Measurements from ENCODE around the gene ACYP2.
"Not testable (repeated sequence)": the region's sequence is repeated elsewhere in the genome, so short reads cannot be mapped to it uniquely, and the experiment has no call there.

Gene ACYP2

DNA sequence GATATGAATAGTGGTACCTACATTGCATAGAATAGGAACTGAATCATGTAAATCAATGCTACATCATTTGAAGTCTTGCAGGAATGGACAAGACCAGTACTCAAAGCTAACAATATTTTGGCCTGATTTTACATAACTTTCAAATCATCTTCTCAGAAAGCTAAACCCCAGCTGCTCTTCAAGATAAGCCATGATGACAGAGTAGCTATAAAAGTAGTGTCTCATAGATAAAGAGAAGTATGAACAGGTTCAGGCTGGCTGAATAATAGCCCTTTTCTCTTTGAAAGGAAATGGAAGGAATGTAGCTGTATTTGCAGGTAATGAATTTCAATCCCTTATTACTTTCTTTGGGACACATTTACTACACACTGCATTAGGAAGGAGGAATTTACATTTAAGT, 112.4 kb downstream of the ACYP2 start:
- no peak for DNase-seq (ENCODE audit: low read depth)

DNA sequence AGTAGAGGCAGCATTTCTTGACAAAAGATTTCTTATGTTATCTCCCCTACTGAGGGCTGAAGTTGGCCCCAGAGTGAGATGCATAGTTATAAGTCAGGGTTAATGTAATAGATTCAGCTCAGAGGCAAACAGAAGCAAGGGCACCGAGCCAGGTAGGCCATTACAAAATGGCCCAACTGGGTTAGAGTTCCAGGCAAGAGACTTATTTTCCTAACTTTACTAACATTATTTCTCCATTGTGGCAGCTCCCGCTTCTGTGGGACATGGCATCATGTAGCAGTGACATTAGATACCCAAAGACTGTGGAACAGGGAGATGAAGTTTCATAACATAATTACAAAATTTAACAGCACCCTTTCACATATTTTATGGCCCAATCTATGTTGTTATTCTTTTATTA, 113.5 kb downstream of the ACYP2 start:
- DNase-seq (ENCODE audit: low read depth): no peak

DNA sequence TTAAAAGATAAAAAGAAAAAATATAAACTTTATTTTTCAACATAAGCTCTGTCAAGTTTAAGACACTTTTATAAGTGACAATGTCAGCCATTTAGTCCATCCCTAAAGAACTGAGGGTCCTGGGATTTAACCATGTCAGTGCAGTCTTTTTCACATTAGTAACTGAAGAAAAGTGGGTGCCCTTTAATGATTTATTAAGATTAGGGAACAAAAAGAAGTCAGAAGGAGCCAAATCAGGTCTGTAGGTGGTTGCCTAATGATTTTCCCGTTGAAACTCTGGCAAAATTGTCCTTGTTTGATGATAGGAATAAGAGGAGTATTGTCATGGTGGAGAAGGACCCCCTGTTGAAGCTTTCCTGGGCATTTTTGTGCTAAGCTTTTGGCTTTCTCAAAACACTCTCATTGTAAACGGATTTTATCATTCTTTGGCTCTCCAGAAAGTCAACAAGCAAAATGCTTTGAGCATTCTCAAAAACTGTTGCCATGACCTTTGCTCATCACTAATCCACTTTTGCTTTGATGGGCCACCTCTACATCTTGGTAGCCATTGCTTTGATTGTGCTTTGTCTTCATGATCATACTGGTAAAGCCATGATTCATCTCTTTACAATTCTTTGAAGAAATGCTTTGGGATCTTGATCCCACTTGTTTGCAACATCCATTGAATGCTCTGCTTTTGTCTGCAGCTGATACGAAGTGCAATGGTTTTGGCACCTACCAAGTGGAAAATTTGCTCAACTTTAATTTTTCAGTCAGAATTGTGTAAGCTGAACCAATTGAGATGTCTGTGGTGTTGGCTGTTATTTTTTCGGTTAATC, 118.6 kb downstream of the ACYP2 start:
- no peak for DNase-seq (ENCODE audit: low read depth)

DNA sequence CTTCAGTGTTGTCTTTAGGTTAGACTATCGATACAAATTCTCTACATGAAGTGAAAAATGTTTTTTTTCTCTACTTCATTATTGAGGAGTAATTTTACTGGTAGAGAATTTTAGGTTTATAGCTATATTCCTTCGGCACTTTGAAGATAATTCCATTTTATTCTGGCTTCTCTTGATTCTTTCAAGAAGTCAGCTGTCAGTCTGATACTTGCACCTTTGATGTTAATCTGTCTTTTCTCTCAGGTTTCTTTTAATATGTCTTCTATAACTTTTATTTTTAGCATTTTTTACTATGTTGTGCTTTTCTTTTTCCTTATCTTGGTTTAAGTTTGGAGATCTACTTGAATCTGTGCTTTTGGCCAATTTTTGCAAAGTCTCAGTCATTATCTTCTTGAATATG, 122.0 kb downstream of the ACYP2 start:
- DNase-seq (ENCODE audit: low read depth): no peak

DNA sequence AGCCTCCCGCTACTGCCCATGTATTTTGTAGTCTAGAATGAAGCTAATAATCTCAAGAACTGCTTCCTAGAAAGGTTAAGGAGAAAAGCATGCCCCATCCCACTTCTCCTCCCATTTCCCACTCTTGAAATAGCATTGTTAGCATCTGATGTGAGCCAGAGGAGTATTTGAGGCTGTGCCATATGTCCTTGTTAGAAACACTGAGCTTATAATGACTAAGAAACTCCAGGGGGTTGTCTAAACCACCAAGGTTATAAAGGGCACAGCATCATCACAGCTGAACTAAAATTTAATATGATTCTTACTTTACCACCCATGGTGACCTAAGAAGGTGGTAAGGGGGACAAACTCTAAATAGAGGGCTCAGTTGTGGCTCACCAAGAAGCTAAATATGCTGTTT, 124.0 kb downstream of the ACYP2 start:
- no peak for DNase-seq (ENCODE audit: low read depth)

DNA sequence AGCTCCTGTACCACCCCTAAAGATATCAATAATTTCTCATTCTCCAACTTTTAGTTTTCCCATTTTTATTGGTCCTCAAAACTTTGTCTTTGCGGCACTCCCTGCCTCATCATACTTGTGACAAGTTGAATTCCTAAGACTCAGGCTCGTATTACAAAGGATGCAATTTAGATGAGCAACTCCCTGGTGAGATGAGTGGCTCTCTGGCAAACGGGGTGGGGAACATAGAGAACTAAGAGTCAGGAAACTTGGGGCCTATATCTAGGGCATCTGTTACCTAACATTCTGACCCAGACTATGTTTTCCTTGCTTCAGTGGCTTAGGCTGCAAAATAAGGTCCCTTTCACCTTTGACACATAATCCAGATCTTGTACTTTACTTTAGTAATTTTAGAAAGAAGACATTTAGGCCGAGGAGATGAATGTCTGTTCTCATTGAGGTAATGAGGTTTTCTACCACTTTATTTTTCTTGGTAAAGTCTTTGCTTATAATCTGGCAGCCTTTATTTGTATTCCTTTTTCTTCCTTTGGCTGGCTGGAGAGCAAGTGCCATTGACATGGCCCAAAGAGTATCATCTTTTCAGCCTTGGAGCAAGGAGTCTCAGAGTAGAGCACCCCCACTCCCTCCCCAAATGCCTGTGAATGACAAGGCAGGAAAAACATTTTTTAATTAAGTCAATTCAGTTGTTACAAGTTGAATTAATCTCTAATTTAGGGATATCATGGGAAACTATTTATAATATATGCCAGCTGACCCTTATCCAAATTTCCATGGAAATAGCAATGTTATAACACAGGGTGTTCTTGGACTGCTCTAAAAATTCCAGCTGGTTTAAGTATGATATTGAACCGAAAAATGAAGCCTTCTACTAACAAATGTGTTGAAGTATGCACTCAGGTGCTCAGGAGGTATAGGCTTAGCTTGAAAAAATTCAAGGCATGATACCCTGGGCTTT, 125.4 kb downstream of the ACYP2 start:
- no peak for DNase-seq (ENCODE audit: low read depth)

DNA sequence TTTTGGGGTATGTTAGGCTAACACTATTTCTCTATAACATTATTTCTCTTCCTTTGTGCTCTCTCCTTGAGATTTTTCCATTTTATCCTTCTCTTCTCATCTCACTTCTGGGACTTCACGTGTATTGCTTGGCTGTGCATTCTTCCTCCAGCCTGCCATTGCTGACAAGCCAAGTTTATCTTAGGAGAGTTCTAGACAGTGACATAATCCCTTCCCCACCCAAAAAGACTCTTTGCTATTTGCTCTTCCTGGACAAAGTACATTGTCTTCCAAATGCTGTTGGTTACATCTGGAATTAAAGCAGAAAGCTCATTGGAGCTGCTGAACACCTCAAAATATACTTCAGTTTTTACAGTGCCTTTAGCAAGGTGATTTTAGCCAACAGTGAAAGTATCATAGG, 131.7 kb downstream of the ACYP2 start:
- no peak for DNase-seq (ENCODE audit: low read depth)

DNA sequence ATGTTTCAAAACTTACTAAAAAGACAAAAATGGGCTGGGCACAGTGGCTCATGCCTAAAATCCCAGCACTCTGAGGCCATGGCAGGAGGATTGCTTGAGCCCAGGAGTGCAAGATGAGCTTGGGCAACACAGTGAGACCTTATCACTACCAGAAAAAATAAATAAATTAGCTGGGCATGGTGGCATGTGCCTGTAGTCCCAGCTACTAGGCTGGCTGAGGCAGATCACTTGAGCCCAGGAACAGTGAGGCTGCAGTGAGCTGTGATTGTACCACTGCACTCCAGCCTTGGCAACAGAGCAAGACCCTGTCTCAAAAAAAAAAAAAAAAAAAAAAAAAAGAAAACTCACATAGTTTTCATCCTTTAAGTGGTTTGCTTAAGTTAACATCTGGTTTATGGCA, 134.2 kb downstream of the ACYP2 start:
- no peak for DNase-seq (ENCODE audit: low read depth)

DNA sequence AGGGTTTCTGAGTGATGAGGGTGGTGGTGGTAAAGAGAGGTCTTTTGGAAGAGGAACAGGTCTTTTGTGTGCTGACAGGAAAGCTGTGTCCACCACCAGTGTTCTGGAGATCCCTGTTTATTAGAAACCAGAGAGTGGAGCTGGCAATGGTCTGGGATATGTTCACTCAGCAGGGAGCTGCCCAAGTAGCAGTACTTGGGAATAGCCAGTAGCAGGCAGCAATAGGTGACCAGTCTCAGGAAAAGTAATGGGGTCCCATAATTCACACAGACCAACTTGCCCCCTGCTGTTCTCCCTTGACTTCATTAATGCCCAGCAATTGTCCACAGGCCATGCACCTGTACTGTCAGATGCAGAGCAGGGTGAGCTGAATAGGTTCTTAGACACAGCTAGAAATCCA, 138.8 kb downstream of the ACYP2 start:
- no peak for DNase-seq (ENCODE audit: low read depth)

DNA sequence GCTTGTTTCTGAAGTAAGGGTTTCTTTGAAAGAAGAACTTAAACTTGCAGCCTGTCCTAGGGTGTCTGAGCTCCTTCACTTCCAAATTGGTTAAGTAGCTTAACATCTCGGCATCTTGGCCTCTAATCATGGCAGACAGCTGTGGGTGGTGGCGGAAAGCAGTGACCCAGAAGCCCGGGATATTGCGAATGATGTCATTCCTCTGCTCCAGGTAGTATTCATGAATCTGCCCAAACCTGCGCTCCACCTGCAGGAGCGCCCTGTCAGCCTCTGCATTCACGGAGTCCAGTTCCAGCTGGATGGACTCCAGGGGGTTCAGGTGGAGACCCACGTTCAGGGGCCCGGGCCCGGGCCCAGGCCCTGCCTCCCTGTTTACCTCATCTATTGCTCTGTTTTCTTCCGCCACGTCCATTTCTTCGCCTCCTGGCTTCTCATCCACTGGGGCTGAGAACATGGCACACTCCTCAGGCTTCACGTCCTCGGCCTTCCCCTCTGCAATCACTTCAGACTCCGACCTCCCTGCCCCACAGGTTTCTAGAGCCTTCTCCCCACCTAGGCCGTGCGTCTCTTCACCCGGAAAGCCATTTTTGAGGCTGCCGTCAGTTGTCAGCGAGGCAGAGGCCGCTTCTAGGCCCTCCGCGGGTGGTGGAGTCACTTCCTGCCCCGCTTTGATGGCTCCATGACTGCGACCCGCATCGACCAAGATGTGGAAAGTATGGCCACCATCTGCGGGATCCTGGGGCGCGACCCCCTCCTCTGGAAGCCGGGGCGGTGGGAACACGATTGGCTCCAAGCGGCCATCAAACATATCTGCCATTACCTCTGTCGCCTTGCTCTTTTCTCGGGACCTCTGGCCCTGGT, 140.0 kb downstream of the ACYP2 start:
- no peak for DNase-seq (ENCODE audit: low read depth)

DNA sequence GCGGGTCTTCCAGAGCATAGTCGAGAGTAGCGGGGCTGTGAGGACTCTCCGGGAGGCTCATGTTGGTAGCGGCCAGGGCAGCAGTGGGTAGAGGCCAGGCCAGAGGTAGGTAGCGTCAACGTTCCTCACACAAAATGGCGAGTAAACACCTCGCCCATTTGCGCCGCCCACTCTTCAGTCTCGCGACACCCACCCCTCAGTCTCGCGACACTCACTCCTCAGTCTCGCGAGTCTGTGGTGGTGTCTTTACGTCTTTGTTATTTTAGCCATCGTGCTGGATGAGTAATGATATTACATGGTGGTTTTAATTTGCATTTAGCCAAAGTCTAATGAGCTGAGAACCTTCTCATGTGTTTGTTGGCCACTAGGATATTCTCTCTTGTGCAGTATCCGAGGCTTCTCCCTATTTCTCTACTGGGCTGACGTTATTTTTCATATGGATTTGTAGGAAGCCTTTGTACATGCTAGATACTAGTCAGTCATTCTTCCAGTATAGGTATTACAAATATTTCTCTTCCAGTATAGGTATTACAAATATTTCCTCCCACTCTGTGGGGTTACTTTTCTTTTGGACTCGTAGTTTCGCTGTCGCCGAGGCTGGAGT, 140.8 kb downstream of the ACYP2 start, which contains the start of gene TSPYL6:
Gene TSPYL6, minus strand, starts transcription at position 139 of the 604 bp plus-strand sequence. Its CDS starts 78 bp downstream, at position 61.
- DNase-seq (ENCODE audit: low read depth): no peak

DNA sequence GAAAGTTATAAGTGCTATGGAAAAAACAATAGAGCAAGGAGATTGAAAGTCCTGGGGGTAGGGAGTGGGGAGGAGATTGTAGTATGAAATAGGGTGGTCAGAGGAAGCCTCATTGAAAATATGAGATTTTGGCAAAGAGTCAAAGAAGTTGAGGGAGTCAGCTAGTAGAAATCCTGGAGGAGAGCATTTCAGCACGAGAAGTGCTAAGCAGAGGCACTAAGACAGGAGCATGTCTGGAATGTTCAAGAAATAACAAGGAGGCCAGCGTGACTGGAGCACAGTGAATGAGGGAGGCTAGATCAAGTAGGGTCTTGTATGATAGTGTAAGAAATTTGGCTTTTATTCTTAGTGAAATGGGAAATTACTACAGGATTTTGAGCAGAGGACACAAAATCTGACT, 142.8 kb downstream of the ACYP2 start:
- DNase-seq (ENCODE audit: low read depth): no peak

DNA sequence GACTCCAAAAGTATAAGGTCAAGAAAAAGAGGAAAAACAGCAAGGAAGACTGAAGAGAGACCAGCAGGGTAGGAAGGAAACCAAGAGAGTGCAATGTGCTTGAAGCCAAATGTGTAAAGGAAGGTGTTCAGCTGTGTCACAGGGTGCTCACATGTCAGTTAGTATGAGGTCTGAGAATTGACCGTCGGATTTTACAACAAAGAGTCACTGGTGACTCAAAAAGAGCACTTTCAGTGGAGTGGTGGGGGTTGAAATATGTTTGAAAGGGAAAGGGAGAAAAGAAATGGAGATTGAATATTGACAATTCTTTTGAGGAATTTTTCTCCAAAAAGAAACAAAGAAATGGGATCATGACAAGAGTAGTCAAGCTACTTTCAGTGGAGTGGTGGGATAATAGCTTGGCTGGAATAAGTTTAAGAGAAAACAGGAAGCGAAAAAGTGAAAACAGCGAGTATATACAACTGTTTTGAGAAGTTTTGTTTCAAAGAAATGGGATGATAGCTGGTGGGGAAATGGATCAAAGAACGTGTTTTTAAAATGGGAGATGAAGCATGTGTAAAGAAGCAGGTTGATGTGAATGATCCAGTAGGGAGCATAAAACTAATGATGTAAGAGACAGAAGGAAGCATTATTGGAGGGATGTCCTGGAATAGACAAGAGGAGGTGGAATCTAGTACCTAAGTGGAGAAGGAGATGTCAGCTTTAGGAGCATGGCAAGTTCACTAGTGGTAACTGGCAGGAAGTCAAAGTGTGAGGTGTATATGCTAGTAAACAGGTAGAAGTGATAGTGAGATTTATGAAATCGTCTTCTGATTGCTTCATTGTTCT, 144.2 kb downstream of the ACYP2 start:
- DNase-seq (ENCODE audit: low read depth): no peak

DNA sequence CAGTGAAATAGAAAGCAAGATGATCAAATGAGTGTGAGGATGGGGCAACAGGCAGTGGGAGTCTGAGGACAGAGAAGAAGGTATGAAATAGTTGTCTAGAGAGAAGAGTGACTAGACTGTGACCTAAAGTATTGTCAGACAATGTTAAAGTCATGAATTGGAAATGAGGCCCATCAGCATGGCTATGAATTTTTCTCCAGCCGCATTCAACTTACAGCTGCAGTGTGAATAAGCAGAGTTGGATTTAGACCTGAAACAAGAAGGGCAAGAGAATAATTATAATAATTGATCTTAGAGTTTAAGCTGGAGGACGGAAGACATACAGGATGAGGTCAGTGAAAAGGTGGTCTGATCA, 144.8 kb downstream of the ACYP2 start:
- DNase-seq (ENCODE audit: low read depth): no peak

DNA sequence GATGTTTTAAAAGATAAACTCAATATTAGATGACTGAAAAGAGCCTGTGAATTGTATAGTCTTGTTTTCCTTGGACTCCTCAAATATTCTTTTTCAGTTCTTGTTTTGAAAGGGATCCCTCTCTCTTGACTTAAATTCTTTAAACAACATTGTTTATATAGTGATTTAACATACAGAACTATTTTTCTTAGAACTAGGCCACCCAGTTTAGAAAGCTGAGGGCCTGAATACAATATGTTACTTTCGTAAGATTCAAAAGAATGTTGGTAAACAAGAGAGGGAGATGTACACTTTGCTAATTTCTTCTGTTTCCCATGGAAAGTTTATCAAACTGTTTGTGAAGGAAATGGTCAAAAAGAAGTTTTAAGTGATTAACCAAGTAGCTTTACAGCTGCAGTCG, 146.1 kb downstream of the ACYP2 start:
- no peak for DNase-seq (ENCODE audit: low read depth)

DNA sequence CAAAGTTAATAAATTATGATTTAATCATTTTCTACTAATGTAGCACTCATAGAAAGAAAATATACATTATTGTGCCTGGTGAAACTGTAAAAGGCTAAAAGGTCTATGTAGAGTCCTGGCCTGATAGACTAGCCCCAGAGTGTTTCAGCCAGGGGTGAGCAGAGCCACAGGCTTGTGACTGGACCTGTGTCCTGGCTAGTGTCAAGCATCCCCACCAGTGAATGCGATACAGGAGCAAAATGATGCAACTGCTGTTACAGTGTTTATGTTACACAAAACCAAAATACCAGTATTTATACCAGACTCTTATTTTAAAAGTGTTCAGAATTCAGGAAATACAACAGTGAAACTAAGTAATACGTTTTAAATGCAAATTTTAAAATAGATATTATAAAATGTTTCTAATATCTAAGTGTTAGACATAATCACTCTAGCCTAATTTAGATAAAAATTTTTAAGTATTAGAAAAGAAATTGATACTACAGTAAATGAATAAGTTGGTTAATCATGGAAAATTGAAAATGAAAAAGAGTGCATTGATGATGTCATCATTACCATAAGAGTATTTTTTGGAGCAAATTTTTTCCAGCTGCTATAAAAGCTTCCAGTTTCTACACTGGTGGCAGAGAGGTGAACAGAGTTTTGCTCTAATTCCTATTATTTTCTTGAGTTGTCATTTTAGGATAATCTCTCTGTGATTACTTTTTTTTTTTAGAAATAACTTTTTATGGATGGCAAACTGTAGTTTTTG, 146.8 kb downstream of the ACYP2 start:
- DNase-seq (ENCODE audit: low read depth): no peak

DNA sequence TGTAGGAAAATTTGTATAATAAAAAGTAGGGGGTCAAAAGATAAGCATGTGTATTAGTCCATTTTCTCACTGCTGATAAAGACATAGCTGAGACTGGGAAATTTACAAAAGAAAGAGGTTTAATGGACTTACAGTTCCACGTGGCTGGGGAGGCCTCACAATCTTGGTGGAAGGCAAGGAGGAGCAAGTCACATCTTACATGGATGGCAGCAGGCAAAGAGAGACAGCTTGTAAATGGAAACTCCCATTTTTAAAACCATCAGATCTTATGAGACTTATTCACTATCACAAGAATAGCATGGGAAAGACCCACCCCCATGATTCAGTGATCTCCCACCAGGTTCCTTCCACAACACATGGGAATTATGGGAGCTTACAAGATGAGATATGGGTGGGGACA, 149.7 kb downstream of the ACYP2 start:
- DNase-seq (ENCODE audit: low read depth): not testable (repeated sequence)

DNA sequence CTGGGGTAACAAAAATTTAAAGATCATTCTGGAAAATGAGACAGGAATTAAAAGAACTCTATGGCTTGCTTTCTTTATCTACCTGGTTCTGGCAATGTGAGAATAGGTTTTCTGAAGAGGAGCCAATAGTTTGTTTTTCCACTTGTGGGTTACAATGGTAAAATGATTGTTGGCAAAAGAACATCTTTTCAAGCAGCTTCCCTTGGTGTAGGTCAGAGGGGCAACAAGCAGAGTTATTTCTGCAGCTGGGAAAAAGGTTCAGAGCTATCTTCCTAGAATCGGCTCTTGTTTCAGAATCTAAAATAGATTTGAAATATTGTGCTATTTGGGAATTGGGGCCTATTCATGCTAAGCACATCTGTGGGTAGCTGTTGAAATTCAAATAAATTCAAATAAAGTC, 152.2 kb downstream of the ACYP2 start:
- no peak for DNase-seq (ENCODE audit: low read depth)

DNA sequence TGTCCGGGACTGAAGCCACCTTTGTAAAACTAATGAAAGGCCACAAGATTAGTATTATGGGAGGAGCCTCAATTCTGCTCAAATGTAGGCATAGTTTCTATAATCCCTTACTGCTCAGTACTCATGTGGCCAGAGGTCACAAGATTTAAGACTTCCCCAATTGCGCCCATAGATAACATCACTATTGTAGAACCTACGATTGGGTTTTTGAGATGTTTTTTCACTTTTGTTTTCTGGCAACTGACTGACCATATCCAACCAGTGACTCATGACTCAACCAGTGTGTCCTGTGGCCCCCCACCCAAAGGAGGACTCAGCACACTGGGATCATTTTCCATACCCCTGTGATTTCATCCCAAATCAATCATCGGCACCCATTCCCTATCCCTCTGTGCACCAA, 155.8 kb downstream of the ACYP2 start:
- no peak for DNase-seq (ENCODE audit: low read depth)

Measured in stimulated activated CD8-positive, alpha-beta memory T cell treated with anti-CD3 and anti-CD28 coated beads, Interleukin-12 subunit alpha, Interleukin-12 subunit beta, amount 100 ng/mL, for 1 hour (primary cell).